Cardiac septum (tissue), 1 donor: ENCODE measurements around the gene GZMM. TPM values are rescaled to one million over a fixed set of nuclear protein-coding genes. Genes with fewer than 3 reads are reported as not detected.

ENCODE experiments used
- DNase-seq: peaks from one replicate; pipeline ENCODE4 v3.0.0-alpha.2; 2020; ENCODE audit warnings: low spot score
- intact Hi-C: fragments of 100-400 bp; cut with DNase I; formaldehyde crosslinking; loops from one replicate; pipeline ENCODE4 v1.14.0; 2022
- total RNA-seq: library from RNA; stranded (reverse); fragmentation: NEBNext Ultra II Directional; extraction: Animal tissue kit (Norgen Biotek cat#: 25700); gene quantifications from one replicate; pipeline ENCODE4 v1.2.1, GENCODE V29; 2021
- donor health status: DM: no; HTN: no; CAD: no.

Gene GZMM
- total RNA-seq, 1 donor from 2014 or later, result 0.43 TPM

GRCh38 chr19:510606-511100, 33.2 kb upstream of the GZMM start:
- intact Hi-C loops, result no loop called here

GRCh38 chr19:511101-511851, 32.6 kb upstream of the GZMM start:
- no peak for DNase-seq

More at GRCh38 chr19:510606-511100, 33.2 kb upstream of the GZMM start:
- DNase-seq, result peak; percentile 90

GRCh38 chr19:512547-513365, 31.1 kb upstream of the GZMM start:
- DNase-seq, result no peak
- intact Hi-C loops, result no loop called here

More at GRCh38 chr19:511101-511851, 32.6 kb upstream of the GZMM start:
- intact Hi-C loops, result no loop called here

GRCh38 chr19:513368-514165, 30.3 kb upstream of the GZMM start:
- intact Hi-C loops, result no loop called here
- no peak for DNase-seq

GRCh38 chr19:514166-514663, 29.6 kb upstream of the GZMM start:
- intact Hi-C loops, result no loop called here
- no peak for DNase-seq

GRCh38 chr19:517721-518597, 25.9 kb upstream of the GZMM start:
- no peak for DNase-seq
- intact Hi-C loops, result no loop called here

GRCh38 chr19:518598-519231, 25.1 kb upstream of the GZMM start:
- intact Hi-C loops, result no loop called here
- no peak for DNase-seq

GRCh38 chr19:519449-519865, 24.4 kb upstream of the GZMM start:
- intact Hi-C loops, result no loop called here
- DNase-seq, result no peak

GRCh38 chr19:522726-523125, 21.1 kb upstream of the GZMM start:
- no peak for DNase-seq
- intact Hi-C loops, result no loop called here

GRCh38 chr19:524062-524674, 19.7 kb upstream of the GZMM start:
- intact Hi-C loops, result no loop called here
- no peak for DNase-seq

- intact Hi-C loops, result no loop called here
- DNase-seq, result no peak
Measured at GRCh38 chr19:525029-525428, 18.8 kb upstream of the GZMM start.

GRCh38 chr19:525857-526419, 17.9 kb upstream of the GZMM start:
- intact Hi-C loops, result no loop called here
- no peak for DNase-seq

- intact Hi-C loops, result loop anchor here (5.0 kb wide), 1 partner anchor 42 kb away; the partner anchor contains the start of gene BSG
- DNase-seq, result no peak
Measured at GRCh38 chr19:530134-531008, 13.5 kb upstream of the GZMM start.

- intact Hi-C loops, result loop anchor here (5.0 kb wide), 1 partner anchor 41 kb away; the partner anchor contains the start of gene BSG
- DNase-seq, result peak; percentile 91
Measured at GRCh38 chr19:531009-531752, 12.7 kb upstream of the GZMM start.

- intact Hi-C loops, result loop anchor here (5.0 kb wide), 1 partner anchor 40 kb away; the partner anchor contains the start of gene BSG
- no peak for DNase-seq
Measured at GRCh38 chr19:531753-532560, 11.9 kb upstream of the GZMM start, which contains the start of gene CDC34. Gene CDC34 (plus strand): TSS chr19:531760. CDS start chr19:531932, 172 bp downstream.
